GM23338 (cell line): Measurements from ENCODE around the gene KCTD19. TPM values are rescaled to one million over a fixed set of nuclear protein-coding genes. Genes with fewer than 3 reads are reported as not detected.

Source experiments
- ATAC-seq: fragments of 200-7000 bp; cut with Tn5 transposase; 3 replicates; pipeline ENCODE4 v1.9.1; 2020
- DNase-seq: peaks from one replicate; pipeline ENCODE4 v3.0.0-alpha.2; 2015; ENCODE audit warnings: low spot score
- H2AFZ ChIP-seq: fragments of 200-600 bp; sonication (generic); 2 replicates; pipeline ENCODE4 v1.8.0; 2016; ENCODE audit warnings: antibody characterized with exemption, mild to moderate bottlenecking, moderate library complexity
- H3F3A ChIP-seq: fragments of 200-600 bp; sonication (generic); replicated peaks from 2 replicates; pipeline ENCODE4 v1.8.0; 2017; ENCODE audit warnings: antibody characterized with exemption, mixed run types, low read depth
- H3K27ac ChIP-seq: fragments of 200-600 bp; sonication (generic); 2 replicates; pipeline ENCODE4 v1.6.1; 2016; ENCODE audit warnings: low read depth
- H3K27me3 ChIP-seq: fragments of 200-600 bp; sonication (generic); 2 replicates; pipeline ENCODE4 v1.8.0; 2016; ENCODE audit warnings: mild to moderate bottlenecking, mixed run types, moderate library complexity; ENCODE audit not compliant: insufficient read depth
- H3K36me3 ChIP-seq: fragments of 200-600 bp; sonication (generic); 2 replicates; pipeline ENCODE4 v1.8.0; 2016; ENCODE audit warnings: mild to moderate bottlenecking; ENCODE audit not compliant: insufficient read depth
- H3K4me1 ChIP-seq: fragments of 200-600 bp; sonication (generic); 2 replicates; pipeline ENCODE4 v1.8.0; 2016; ENCODE audit warnings: mild to moderate bottlenecking, moderate library complexity; ENCODE audit not compliant: insufficient read depth
- H3K4me2 ChIP-seq: fragments of 200-600 bp; sonication (generic); 2 replicates; pipeline ENCODE4 v1.7.1; 2017; ENCODE audit warnings: mixed run types
- H3K4me3 ChIP-seq: fragments of 200-600 bp; sonication (generic); 2 replicates; pipeline ENCODE4 v1.6.1; 2016; ENCODE audit warnings: mixed run types
- H3K79me2 ChIP-seq: fragments of 200-600 bp; sonication (generic); replicated peaks from 2 replicates; pipeline ENCODE4 v1.8.0; 2017; ENCODE audit warnings: mild to moderate bottlenecking; ENCODE audit not compliant: insufficient read depth
- H3K9me2 ChIP-seq: fragments of 200-600 bp; sonication (generic); 2 replicates; pipeline ENCODE4 v1.8.0; 2017; ENCODE audit not compliant: insufficient read depth
- H4K20me1 ChIP-seq: fragments of 200-600 bp; sonication (generic); replicated peaks from 2 replicates; pipeline ENCODE4 v1.8.0; 2017; ENCODE audit warnings: mild to moderate bottlenecking; ENCODE audit not compliant: insufficient read depth
- H3K27ac Mint-ChIP-seq: 2 replicates; pipeline ENCODE4 v1.8.0; 2020; ENCODE audit warnings: inconsistent platforms, mild to moderate bottlenecking, moderate library complexity, mixed read lengths
- H3K27me3 Mint-ChIP-seq: 3 replicates; pipeline ENCODE4 v1.8.0; 2022; ENCODE audit warnings: low read depth, mild to moderate bottlenecking, moderate library complexity, mixed read lengths, inconsistent platforms; ENCODE audit not compliant: insufficient read depth, poor library complexity
- H3K36me3 Mint-ChIP-seq: 3 replicates; pipeline ENCODE4 v1.8.0; 2021; ENCODE audit warnings: low read depth, mild to moderate bottlenecking, inconsistent platforms, moderate library complexity, mixed read lengths
- H3K4me1 Mint-ChIP-seq: 3 replicates; pipeline ENCODE4 v1.8.0; 2020; ENCODE audit warnings: mild to moderate bottlenecking, inconsistent platforms, mixed read lengths
- H3K4me3 Mint-ChIP-seq: 3 replicates; pipeline ENCODE4 v1.8.0; 2021; ENCODE audit warnings: moderate library complexity, mild to moderate bottlenecking, inconsistent platforms, mixed read lengths
- H3K9me3 Mint-ChIP-seq: 3 replicates; pipeline ENCODE4 v1.8.0; 2020; ENCODE audit warnings: moderate library complexity, mild to moderate bottlenecking, inconsistent platforms, mixed read lengths
- CREB1 ChIP-seq: fragments of 250-450 bp; sonication (Bioruptor Pico); IDR thresholded peaks from 2 replicates; pipeline ENCODE4 v1.5.0; 2020; ENCODE audit warnings: low read depth, mild to moderate bottlenecking, moderate library complexity
- ETS1 ChIP-seq: IDR thresholded peaks from 2 replicates; pipeline ENCODE4 v1.6.1; 2016; ENCODE audit warnings: antibody characterized with exemption
- EZH2 ChIP-seq: fragments of 200-600 bp; sonication (generic); IDR thresholded peaks from one replicate; pipeline ENCODE4 v1.8.0; 2017; ENCODE audit warnings: antibody characterized with exemption, mild to moderate bottlenecking, low read depth; ENCODE audit not compliant: unreplicated experiment
- EZH2phosphoT487 ChIP-seq: fragments of 200-600 bp; sonication (generic); IDR thresholded peaks from one replicate; pipeline ENCODE4 v1.8.1; 2018; ENCODE audit warnings: antibody characterized with exemption; ENCODE audit not compliant: unreplicated experiment
- POLR2AphosphoS5 ChIP-seq: IDR thresholded peaks from 2 replicates; pipeline ENCODE4 v1.6.1; 2016; ENCODE audit warnings: antibody characterized with exemption, low read depth
- ZNF114 ChIP-seq: fragments of 250-450 bp; sonication (Bioruptor Pico); IDR thresholded peaks from 2 replicates; pipeline ENCODE4 v1.5.0; 2020; ENCODE audit warnings: mild to moderate bottlenecking, moderate library complexity
- ZNF462 ChIP-seq: fragments of 250-450 bp; sonication (Bioruptor Pico); IDR thresholded peaks from 2 replicates; pipeline ENCODE4 v1.5.0; 2020; ENCODE audit warnings: mild to moderate bottlenecking, moderate library complexity
- polyA plus RNA-seq: library from polyadenylated mRNA; unstranded; fragments of >200 nt; fragmentation: Nextera tagmentation; extraction: Ambion mirVana; gene quantifications from 2 replicates; pipeline ENCODE4 v1.2.1, GENCODE V29; 2016
- total RNA-seq: library from RNA; depleted of rRNA; stranded (reverse); fragments of >200 nt; shearing (Covaris generic); gene quantifications from 2 replicates; pipeline ENCODE4 v1.2.3, GENCODE V29; 2014

The KCTD19 gene
- total and polyA plus RNA-seq, 2 experiments from 2014 or later = 0.31 to 0.65 TPM

GRCh38 chr16:67287960-67288359, 38.6 kb downstream of the KCTD19 start (continued):
- TF ChIP-seq ZNF462 (CRISPR knock-in tag) (no peak), CREB1 (CRISPR knock-in tag) (no peak), EZH2phosphoT487 (no peak), EZH2 (no peak)

- Mint-ChIP-seq H3K27ac (no peak overlapping the region), H3K27me3 (peaks cover 3% of the 10 kb centered on the region), H3K4me3 (no peak overlapping the region), H3K36me3 (peaks cover 5% of the 10 kb centered on the region; the same call in 2 of the 3 replicates), H3K9me3 (no peaks in the 10 kb centered on the region), H3K4me1 (no peaks in the 10 kb centered on the region; the same call in 1 of the 3 replicates)
- Histone ChIP-seq H3F3A (no peaks in the 10 kb centered on the region), H4K20me1 (no peaks in the 10 kb centered on the region), H3K4me3 (no peak overlapping the region), H3K9me2 (no peaks in the 10 kb centered on the region), H3K4me1 (no peaks in the 10 kb centered on the region), H3K79me2 (no peaks in the 10 kb centered on the region), H3K27me3 (no peaks in the 10 kb centered on the region), H3K4me2 (no peak overlapping the region), H3K27ac (no peak overlapping the region), H2AFZ (no peak overlapping the region), H3K36me3 (no peaks in the 10 kb centered on the region)
- no peak for ATAC-seq
- DNase-seq = no peak
- TF ChIP-seq POLR2AphosphoS5 = no peak
- TF ChIP-seq EZH2phosphoT487 = no peak
- TF ChIP-seq ZNF114 = no peak
- TF ChIP-seq ETS1 = no peak
- TF ChIP-seq ZNF462 (CRISPR knock-in tag) = no peak
Measured at GRCh38 chr16:67286441-67287235, 39.9 kb downstream of the KCTD19 start.
